Occipital lobe (tissue), 2 donors: ENCODE measurements around the gene EMILIN1. TPM values are rescaled to one million over a fixed set of nuclear protein-coding genes. Genes with fewer than 3 reads are reported as not detected.
A peak's percentile ranks its signal among the peaks of the same experiment; 100 is the strongest.
"Not testable (repeated sequence)": the region's sequence is repeated elsewhere in the genome, so short reads cannot be mapped to it uniquely, and the experiment has no call there.

Experiments
- DNase-seq: peaks from one replicate; lab custom pipeline; 2025; lab: John Stamatoyannopoulos, UW
- total RNA-seq: library from RNA; depleted of rRNA; stranded (reverse); fragments of >200 nt; gene quantifications from one replicate; pipeline ENCODE4 v1.2.3, GENCODE V29; 2014

The EMILIN1 gene
- total RNA-seq, 1 donor from 2014 or later, result 4.5 TPM

DNA sequence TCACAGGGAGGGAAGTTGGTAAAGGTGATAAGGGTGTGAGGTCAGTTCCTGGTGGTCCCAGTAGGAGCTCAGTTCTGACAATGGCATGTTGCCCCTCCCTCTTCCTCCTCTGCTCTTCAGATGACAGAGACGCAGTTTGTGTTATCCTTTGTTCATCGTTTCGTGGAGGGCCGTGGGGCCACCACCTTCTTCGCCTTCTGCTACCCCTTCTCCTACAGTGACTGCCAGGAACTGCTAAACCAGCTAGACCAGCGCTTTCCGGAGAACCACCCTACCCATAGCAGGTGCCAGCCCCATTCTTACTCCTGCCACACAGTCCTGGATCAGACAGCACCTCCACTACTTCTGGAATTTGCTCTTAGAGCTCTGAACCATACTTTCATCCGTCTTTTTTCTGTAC lies 24.6 kb upstream of the EMILIN1 start:
- DNase-seq, result no peak

DNA sequence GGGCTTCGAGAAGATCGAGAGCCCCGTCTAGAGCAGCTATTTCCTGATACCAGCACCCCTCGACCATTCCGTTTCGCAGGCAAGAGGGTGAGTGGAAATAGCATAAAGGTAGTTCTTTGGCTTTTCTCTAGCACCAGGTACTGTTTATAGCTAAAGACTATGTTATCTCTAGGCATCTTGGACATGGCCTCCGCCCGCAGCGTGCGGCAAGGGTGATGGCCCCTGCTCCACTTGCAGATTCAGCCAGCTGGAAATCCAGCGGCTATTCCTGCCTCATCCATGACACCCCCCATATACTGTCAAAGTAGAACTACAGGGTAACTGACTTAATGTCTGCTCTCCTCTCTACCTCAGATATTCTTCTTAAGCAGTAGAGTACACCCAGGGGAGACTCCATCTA lies 23.7 kb upstream of the EMILIN1 start:
- DNase-seq, result no peak

DNA sequence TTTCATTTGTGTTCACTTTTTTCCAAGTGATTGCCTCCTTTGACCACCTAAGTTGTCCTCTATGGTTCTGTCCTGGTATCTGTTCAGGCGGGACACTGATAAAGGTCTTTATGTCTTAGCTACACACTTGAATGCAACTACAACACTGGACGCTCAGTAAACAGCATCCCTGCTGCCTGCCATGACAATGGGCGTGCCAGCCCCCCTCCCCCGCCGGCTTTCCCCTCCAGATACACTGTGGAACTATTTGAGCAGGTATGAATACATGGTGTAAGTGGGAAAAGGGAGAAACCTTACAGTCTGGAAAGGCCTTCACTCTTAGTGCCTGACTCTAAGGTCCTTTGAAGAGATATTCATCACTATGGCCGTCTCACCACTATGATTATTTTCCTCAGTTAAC lies 21.2 kb upstream of the EMILIN1 start:
- no peak for DNase-seq

DNA sequence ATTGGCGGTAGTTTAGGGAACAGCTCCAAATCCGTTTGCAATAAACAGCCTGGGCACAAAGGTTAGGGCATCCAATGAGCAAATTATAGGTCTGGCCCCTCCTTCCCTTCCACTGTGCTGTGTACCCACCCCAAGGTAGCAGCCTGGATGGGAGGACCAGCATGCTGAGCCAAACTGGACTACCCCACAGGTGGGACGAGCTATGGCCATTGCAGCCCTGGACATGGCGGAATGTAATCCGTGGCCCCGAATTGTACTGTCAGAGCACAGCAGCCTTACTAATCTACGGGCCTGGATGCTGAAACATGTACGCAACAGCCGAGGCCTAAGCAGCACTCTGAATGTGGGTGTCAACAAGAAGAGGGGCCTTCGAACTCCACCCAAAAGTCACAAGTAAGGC lies 20.2 kb upstream of the EMILIN1 start:
- no peak for DNase-seq

DNA sequence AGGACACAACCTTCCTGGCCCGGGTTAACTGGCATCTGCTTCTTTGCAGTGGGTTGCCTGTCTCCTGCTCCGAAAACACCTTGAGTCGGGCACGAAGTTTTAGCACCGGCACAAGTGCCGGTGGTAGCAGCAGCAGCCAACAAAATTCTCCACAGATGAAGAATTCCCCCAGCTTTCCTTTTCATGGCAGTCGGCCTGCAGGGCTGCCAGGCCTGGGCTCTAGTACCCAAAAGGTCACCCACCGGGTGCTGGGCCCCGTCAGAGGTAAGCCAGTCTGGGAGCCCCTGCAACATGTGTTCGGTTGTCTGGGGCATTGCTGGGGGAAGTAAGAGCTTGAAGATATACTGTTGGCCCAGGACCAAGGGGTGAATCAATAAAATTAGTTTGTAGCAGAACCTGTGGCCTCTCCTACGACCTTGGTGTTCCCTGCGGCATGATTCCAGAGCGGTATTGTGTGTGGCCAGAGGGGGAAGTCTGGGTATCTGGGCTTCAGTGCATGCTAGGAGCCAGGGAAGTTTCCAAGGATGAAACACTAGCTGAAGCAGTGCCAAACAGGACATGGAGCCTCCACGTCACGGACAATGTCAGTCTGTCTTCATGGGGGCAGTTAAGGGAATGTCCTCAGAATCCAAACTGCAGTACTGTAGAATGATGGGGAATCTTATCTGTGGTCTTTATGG lies 19.1 kb upstream of the EMILIN1 start:
- DNase-seq, result no peak

DNA sequence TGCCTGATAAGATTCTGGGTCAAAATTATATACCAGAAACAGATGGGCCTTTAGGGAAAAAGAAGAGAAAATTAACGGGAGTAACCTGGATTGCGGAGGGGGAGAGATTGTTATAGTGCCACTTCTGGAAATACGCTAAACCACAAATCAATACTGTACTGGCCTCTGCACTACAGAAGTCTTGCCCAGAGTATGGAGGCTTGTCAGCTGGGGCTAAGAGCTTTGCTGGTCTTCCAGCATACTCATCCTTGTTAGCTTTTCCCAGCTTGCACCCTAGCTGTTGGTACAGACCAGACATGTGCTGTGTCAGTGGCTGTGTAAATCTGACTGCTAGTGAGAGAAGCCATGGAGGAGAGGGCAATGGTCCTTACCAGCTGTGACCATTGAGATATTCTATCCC lies 18.1 kb upstream of the EMILIN1 start:
- DNase-seq, result no peak

DNA sequence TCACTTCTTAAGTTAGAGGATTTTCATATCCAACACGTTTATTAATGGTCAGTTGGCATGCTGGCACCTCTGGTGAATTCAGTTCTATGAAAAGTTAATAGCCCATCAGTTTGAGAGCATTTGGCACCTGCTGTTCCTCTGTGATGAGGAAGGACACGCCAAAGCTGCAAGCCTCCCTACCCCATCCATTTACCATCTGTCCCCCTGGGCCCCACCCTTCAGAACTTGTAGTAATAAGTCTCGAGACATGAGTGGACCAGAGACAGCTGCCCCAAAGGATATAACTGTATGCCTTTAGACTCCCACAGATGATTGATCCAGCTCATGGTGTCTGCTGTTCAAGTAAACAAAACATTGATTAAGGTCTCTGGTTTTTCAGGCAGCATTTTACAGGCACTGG lies 13.3 kb upstream of the EMILIN1 start:
- DNase-seq, result no peak

DNA sequence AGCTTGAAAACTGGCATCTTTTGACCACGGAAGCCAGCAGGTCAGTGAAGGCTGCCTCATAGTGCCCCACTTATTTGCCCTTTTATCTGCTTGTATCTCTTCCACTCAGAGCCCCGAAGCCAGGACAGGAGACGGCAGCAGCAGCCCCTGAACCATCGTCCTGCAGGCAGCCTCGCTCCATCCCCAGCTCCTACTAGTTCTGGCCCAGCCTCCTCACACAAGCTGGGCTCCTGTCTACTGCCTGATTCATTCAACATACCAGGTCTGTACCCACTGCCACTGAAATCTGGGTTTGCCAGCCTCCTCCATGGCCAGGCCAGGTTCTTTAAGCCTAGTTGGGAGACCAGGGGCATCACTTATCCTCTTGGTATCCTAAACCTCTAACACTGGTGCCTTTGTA lies 11.0 kb upstream of the EMILIN1 start:
- DNase-seq, result no peak

DNA sequence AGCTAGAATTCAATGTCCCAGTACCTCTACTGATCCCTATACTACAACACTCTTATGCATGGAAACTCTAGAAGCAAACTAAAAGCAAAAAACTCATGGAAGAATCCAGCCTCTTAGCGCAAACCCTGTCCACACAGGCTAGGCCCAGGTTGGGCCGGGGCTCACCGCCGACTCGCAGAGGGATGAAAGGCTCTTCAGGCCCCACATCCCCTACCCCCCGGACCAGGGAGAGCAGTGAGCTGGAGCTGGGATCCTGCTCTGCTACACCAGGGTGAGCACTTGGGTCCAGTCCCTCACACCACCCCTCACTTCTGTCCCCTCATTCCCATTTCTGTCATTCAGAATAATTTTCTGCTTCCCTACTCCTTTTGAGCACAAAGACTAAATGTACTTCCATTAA lies 9.0 kb upstream of the EMILIN1 start:
- DNase-seq, result no peak

DNA sequence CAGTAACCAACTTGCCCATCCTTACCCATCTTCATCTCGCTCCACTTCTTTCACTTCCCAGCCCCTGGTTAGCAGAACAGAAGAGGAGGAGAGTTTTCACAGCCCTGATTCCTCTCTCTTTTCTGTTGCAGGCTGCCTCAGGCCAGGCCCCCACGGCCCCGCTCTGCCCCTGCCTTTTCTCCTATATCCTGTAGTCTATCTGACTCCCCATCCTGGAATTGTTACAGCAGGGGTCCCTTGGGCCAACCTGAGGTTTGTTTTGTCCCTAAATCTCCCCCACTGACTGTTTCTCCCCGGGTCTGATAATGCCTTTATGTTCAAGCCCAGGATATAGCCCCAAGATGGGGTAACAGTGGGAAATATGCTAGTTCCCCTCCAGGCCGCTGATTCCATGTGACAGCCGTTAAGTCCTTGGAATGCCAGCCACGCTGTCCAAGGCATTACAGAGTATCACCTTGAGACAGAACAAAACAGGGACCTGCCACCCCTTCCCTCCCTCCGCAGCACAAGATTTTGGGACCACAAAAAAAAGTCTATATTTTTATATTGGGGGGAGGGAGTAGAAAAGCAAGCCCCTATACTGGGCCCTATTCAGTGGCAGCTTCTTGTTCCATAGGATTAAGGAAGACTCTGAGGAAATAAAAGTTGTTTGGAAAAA lies 8.3 kb upstream of the EMILIN1 start:
- no peak for DNase-seq

DNA sequence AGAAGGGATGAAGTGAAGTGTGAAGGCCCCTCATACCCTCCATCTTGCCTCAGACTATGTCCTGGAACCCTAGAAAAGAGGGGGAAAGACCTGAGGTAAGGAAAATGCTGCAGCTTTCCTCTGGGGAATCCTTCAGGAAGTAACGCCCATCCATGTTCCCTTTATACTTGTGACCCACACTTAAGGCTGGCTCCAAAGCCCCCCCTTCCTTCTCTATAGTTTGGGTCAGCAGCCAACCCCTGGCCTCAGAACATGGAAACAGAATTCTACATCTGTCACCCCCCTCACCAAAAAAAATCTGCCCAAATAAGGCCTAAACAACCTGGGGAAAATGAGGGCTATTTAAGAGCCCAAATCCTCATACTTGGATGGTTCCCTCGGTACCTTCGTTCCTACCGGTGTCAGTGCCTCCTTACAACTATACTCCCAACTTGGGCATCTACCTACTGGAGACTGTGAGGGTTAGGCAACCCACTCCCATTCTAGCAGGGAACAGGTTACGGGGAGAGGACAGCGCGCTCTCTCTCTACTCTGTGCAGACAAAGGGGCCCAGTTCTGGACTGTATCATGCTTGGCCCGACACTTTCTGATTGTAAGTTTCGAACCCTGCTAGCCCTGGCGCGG lies 7.7 kb upstream of the EMILIN1 start:
- no peak for DNase-seq

DNA sequence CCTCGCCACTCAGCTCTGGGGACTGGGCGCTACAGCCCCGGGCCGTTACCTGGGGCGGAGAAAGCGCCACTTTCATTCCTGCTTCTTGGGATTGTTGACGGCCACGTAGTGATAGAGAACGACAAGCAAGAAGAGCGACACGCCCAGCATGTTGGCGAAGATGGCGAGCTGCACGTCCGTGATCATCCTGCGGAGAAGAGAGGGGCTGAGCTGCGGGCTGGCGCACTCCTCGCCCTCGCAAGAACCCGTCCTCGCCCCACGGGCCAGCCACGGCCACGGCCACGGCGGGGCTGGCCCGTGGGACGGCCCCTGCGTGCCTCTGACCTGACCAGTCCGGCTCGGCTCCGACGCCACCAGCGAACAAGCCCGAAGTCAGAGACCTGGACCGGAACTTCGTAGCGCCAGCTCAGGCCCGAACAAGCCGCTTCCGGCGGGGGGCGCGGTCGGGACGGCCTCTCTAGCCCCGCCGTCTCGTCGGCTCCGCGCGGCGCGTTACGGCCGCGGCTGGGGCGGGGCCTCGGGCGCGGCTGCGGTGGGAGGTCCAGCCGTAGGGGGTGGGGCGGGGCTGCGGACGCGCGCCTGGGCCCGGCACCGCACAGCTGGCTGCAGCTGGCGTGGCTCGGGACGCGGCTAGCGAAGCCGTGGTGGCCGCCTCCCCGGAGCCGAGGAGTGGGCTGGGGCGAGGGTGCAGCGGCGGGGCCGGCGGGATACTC lies 7.0 kb upstream of the EMILIN1 start, which contains the start of gene OST4:
OST4 (minus strand) TSS at position 378 of the 713 bp plus-strand sequence.
- peak; percentile 96 for DNase-seq

DNA sequence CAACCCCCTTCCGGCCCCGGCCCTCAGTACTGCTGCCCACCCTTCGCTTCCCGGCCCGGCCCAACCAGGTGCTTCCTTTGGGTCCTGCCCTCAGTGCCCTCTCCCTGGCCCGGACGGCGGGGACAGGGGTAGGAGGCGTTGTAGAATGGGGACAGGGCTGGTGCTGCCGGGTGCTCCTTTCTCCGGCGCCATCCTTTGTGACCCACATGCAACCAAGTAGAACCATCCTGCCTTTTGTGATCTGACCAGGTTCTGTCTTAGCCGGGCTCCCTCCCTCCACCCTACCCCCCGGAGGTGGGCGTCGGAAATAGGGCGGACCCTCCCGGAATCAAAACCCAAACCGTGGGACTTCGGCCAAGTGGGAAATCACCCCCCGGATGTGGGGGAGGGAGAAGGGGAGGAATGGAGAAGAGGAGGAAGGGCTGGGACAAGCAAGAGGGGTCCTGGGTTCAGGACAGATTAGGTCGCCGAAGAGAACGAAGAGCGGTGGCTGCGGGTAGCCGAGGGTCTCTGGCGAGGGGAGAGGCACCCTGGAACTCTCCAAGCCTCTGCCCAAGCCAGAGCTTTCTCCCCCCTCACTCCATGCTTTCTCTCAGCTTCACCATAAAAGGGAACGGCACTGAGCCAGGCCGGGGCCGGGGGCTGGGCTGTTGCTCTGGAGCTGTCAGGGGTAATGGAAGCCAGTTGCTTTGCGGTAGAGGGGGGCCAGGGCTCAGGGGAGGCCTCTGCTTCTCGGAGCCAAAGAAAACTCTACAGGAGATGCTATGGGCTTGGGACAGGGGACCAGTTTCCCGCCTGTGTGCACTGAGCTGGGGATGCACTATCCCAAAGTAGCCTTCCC lies 6.2 kb upstream of the EMILIN1 start:
- peak; percentile 22 for DNase-seq

DNA sequence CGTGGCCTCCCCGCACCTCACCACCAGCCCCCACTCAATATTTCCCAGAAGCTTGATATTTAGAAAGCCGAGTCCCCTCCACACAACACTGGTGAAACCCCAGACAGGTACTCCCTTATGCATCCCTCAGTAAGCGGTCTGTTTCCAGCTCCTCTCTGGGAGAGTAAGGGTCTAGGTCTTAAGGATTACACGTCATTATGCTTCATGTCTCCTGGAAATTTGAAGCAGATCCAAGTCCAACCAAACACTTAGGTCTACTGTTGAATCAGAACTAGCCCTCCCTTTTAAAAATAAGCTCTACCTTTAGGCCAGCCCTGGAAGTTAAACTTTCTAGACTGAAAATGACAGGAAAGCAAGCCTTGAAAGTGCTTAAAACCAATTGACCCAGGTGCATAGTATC lies 5.5 kb upstream of the EMILIN1 start:
- DNase-seq, result no peak

DNA sequence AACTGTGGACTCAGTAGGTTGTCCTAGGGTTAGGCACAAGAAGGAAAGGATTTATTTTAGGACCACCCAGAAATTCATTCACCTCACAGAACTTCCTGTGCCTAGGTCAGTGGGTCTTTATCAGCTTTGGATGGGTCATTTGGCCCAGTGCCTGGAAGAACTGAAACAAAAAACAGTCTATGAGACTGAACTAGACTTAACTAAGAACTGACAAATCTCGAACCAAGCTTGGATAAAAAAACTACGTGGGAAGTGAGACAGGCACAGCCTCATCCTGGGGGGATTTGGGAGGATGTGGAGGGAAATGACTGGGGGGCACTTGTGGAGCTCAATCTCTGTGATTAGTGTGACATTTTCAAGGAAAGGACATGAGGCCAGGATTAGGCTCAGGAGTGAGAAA lies 4.6 kb upstream of the EMILIN1 start:
- no peak for DNase-seq

DNA sequence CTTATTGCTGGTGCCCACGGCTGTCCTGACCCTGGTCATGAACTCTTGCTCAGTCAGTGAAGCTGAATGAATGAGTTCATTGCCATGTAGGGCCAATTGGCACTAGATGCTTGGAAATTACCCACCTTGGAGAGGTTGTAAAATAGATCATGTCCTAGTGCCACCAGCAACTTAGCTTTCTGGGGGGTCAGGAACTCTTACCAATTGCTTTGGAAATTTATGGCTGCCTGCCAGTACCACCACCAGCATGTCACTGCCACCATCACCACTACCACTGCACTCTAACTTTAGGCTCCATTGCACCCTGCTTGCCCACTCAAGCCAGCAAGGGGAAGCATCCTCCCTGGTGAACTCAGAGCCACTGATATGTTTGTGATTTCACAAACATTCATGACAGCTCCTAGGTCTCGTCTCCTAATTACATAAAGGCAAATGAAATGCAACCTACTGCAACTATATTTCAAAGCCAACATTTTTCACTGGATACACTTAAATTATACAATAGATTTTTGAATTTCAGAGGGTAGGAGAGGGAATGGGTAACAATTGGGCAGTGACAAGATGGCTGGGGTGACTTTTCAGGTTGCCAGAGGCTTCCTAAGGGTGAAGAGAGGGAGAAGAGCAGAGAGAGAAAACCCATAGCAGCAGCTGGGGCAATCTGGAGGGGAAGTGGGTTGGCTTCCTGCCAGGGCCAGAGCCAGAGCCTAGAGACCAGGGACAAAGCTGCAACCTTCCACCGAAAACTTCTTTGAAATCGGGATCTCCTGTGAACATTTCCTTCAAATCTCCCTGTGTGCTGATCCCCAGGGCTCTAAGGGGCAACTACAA lies 3.5 kb upstream of the EMILIN1 start:
- DNase-seq, result no peak

DNA sequence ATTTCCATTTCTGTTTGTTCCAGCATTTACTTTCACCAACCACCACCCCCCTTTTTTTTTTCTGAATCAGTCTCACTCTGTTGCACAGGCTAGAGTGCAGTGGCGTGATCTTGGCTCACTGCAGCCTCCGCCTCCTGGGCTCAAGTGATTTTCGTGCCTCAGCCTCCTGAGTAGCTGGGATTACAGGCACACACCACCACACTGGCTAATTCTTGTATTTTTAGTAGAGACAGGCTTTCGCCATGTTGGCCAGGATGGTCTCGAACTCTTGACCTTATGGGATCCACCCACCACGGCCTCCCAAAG lies 2.9 kb upstream of the EMILIN1 start:
- not testable (repeated sequence) for DNase-seq

DNA sequence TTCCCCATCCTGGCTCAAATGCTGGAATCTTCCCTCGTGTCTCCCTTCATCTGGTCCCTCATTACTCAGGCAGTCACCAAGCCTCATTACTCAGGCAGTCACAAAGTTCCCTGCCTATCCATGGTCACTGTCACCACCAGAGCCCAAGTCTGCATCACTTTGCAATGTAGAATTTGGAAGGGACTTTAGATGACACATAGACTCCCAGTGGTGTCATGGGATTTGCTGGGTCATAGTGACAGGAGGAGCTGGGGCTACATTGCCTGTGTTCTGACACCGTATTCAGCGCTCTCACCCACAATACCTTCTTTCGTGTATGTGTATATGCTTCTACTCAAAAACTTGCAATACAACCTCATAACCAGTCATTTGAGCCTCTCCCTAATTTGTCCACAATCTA lies 2.1 kb upstream of the EMILIN1 start:
- no peak for DNase-seq

DNA sequence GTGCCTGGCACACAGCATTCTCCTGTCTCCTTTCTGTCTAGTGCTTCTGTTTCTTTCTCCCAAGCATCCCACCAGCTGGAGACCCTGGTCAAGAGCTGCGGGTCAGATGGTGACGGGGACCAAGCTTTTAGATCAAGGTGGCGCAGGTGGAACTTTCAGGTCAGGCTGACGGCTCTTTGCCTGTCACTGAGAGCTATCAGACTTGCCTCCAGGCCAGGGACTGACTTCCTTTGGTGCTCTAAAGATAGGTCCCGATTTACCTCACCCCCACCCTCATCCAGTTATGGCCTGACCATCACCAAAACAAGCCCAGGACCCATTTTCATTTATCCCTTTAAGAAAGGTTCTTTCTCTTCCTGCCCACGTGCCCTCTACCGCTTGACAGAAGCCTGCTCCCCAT lies 1.2 kb upstream of the EMILIN1 start:
- no peak for DNase-seq

DNA sequence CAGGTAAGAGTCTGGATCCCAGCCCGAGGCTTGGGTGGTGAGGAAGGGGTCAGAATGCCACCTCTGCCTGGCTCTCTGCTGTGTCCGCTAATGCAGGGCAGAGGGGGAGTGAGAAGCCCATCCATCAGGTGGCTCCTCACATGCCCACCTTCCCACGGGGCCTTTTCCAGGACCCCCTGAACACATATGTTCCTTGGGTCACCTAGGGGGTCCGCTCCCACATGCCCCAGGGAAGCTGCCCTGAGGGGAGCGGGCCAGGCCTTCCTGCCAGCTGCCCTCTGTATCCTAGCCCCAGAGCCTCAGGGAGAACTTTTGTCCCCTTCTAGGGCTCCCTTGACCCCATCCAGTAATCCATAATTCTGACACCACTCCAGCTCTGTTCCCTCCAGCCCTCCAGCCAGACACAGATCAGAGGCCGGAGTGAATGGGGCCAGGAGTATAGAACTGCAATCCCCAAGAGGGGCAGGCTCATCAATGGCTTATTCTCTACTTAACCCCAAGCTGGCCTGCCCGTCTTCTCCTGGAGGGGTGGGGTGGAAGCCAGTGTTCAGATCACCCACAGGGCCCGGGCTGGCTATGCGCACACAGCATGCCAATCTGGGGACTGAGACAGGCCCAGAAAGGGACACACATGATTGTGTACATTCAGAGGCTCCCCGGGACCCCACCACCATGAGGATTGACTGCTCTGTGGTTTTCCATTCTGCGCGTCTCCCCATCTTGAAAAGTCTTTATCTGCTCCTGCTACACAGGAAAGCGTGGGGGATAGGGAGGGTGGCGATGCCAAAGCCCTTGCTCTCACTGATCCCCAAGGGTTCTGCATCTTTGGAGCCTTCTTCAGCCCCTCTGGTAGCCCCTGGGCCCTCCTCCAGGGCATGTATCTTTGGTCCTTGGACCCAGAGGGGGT lies 1.1 kb downstream of the EMILIN1 start:
- no peak for DNase-seq
